NCI-H2227 (cell line): ENCODE data around the gene INVS.
A peak's percentile ranks its signal among the peaks of the same experiment; 100 is the strongest.
"Not testable (repeated sequence)": the region's sequence is repeated elsewhere in the genome, so short reads cannot be mapped to it uniquely, and the experiment has no call there.

Experiments
- DNase-seq: peaks from one replicate; lab custom pipeline; 2025; ENCODE audit not compliant: unreplicated experiment; lab: John Stamatoyannopoulos, UW

The INVS gene

DNA sequence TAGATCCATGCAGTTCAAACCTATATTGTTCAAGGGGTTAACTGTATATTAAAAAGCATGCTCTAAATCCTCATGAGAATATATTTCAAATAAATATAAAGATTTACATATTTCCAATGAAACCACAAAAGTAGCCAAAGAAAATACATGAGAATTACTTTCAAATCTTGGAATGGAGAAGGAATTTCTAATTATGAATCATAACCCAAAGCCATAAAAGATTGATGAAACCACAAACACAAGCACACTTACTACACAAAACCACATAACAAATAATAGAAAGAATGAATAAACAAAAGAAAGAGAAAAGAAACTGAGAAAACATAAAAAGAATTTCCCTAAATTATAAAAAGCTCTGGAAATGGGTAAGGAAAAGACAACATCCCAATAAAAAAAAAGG is 16.3 kb upstream of the INVS start:
- no peak for DNase-seq

GRCh38 chr9:100083448-100084127 is 15.5 kb upstream of the INVS start:
- no peak for DNase-seq

DNA sequence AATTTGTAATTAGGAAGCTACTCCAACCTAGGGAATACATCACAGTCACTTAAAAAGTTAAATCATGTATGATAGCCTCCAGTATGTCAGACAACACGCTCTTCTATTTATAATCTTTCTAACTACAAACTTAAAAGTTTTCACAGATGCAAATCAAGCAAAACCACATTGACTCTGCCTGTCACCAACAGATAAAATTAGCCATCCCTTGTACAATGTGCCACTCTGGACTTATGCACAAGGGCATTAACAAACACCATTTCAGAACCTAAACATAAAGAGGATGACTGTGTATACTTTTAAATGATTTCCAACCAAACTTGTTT is 15.0 kb upstream of the INVS start:
- DNase-seq: no peak

GRCh38 chr9:100084734-100085133 is 14.3 kb upstream of the INVS start:
- DNase-seq: no peak

- no peak for DNase-seq
Measured at GRCh38 chr9:100086097-100086635, 12.9 kb upstream of the INVS start.

DNA sequence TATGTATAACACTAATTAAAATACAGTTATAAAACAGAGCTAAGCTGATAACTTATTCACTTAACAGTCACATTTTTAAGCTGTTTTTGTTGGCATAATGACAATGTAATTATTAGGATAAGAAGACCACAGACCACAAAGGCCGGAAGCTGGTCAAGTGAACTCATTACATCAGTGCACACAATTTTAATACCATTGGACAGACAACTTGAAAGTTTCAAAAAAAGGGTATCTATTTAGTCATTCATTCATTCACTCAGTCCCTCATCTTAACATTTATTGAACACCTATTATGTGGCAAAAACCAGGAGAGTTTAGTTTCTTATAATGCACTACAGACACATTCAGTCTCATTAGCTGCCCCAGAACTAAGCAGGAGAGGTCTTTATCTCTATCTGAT is 11.8 kb upstream of the INVS start:
- no peak for DNase-seq

- DNase-seq: no peak
Measured at GRCh38 chr9:100088202-100088601, 10.8 kb upstream of the INVS start.

DNA sequence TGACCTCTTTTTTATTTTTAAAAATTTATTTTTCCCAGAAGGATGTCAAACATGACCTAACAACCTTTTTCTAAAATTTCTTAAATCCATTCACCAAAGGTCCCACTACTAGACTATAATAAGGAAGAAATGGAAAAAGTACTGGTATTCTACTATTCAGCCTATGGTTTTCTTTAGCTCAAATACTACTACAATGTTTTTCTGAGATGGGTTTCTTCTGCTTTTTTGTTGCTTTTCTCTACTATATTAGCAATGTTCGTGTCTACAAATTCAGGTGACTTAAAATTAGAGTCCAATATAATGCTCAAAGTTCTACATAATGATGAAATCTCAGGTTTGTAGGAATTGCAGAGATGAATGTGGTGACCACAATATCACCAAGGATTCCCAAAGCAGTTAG is 8.2 kb upstream of the INVS start:
- DNase-seq: no peak

DNA sequence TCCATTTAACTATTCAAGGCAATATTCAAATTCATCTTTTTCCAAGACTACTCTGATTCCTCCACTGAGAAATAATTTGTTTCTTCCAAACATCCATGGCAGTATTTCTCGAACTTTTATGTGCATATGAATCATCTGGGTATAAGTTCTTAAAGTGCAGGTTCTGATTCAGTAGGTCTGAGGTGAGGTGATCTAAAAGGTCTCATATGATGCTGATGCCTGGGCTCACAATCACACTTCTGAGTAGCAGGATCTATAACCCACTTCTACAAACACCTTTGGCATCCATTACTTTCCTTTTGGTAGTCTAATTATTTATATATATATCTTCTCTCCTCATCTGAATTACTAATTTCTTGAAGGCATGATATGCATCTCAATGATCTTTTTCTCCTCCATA is 7.4 kb upstream of the INVS start:
- DNase-seq: no peak

GRCh38 chr9:100092066-100092465 is 7.0 kb upstream of the INVS start:
- DNase-seq: no peak

GRCh38 chr9:100094411-100094810 is 4.6 kb upstream of the INVS start:
- DNase-seq: not testable (repeated sequence)

- DNase-seq: no peak
Measured at GRCh38 chr9:100096378-100096916, 2.6 kb upstream of the INVS start.

DNA sequence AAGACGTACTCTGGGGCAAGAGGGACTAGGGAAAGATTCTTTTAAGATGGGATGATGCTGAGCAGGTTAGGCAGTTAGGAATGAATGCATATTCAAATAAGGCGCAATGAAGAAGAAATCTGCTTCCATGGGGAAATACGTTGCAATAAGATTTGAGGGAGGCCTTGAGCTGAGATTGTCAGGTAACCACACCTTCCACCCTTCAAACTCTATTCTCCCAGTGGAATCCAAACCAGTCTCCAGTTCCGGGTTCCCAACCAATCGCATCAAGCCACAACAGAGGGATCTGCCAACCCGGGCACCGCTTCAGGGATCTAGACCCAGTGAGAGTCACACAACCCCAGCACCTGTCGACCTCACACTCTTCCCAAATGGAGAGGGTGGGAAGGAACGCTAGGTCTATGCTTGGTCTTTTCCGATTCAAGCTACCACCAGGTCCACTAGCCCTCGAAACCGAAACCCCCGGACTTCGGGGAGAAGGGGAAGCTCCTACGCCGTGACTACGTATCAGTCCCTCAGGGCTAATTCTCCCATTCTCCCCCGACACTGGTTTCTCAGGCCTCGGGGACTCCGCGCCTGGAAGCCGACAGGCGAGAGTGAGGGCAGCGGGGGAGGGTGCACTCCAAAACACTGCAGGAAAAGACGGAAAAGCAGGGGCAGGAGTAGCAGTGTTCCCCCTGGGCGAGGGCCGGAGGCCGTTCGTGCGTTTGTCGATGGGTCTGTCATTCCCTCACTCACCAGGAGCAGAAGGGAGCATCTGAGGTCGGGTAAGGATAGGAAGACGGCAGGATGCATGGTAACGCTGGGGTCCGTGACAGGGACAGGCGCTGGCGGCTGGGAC is 777 bp upstream of the INVS start:
- DNase-seq: peak; percentile 50

DNA sequence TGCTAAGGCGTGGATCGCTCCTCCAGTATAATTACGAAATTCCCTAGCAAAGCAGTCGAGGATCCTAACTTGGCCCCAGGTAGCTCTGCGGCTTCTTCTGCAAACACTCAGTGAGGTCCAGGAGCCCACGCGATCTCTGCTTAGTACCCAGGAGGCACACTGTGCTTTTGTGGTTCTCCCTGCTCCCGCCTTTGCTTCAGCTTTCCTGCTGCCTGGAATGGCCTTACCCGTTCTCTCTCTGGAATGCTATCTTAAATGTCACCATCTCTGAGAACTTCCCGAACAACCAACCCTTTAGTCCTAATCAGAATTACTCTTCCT is 639 bp downstream of the INVS start:
- DNase-seq: no peak

DNA sequence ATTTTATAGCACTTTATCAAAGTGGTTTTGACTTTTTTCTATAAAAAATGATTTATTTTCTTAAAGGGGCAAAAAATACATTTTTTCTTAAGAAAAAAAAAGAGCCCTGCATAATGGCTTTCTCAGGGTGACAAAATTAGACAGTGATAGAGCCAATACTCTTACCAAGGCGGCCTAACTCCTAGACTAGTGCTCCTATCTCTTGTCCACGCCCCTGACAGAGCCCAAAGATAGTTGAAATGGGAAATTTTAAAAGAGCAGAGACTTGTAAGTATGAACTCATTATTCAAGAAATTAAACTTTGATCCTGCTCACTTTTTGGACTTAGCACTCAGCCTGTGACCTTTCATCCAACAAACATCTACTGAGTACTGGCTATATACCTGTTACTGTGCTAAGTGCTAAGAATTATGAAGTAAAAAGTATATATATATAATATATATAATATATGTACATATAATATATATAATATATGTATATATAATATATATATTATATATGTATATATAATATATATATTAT is 1.2 kb downstream of the INVS start:
- DNase-seq: no peak

DNA sequence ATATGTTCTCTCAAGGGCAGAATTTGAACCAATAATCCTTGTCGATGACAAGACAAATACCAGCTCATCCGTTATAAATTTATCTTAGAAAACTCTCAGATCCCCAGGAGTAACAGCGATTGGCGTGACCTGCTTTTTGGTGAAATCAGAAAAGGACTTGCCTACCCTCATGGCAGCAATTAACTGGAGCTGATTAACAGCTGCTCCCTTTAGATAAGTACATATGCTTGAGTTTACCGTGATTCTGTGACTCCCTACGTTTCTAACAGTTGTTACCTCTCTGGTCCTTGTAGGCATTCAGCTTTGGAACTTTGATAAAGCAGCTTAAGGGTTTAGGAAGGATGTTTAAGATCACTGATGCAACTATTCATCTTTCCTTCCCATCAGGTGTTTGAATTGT is 2.6 kb downstream of the INVS start:
- DNase-seq: no peak

GRCh38 chr9:100104314-100104713 is 5.3 kb downstream of the INVS start:
- DNase-seq: no peak

- no peak for DNase-seq
Measured at GRCh38 chr9:100105861-100106260, 6.8 kb downstream of the INVS start.

GRCh38 chr9:100106616-100107015 is 7.6 kb downstream of the INVS start:
- DNase-seq: no peak

DNA sequence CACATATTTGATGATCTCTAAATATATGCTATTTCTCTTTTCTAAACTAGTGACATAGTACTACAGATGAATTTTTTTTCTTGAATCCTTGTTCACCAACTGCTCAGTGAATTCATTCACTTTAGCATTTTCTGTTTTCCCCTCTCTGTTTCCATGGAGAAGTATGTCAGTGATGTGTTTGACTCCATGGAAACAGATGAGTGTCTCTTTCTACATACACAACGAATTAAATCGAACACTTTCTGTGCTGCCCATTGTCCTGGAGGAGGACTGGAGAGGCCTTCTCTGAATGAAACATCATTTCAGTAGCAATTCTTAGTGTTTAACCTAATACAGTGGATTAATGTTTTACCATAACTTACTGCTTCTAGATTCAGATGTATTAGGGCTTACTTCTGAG is 9.5 kb downstream of the INVS start:
- DNase-seq: peak; percentile 40

DNA sequence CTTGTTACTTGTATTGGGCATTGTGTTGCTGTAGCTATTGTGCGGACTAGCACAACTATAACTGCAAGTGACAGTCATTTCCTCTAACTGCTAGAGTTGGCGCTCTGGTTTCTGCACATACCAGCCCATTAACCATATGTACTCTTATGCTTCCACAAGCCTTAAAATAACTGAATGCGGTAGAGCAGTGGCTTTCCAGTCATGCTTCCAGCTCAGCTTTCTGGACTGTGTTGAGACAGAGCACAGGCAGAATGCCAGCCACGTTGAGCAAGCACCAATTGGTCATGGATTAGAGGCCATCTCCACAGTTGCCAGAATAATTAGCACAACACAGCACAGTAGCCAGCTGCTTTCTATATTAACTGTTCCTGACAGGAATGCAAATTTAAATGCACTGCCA is 12.2 kb downstream of the INVS start:
- no peak for DNase-seq

- DNase-seq: no peak
Measured at GRCh38 chr9:100112677-100113336, 13.8 kb downstream of the INVS start.
